PFSK-1 (cell line): ENCODE measurements around the gene HOXD10.

Source experiments
- FOXP2 ChIP-seq: optimal IDR thresholded peaks from 2 replicates; pipeline ENCODE3; 2011; ENCODE audit warnings: borderline replicate concordance, control low read depth, inconsistent platforms; ENCODE audit not compliant: insufficient read depth; ENCODE audit errors: extremely low read length, extremely low read depth
- POLR2AphosphoS5 ChIP-seq: IDR thresholded peaks from 2 replicates; pipeline ENCODE4 v1.6.1; 2012; ENCODE audit warnings: low read depth, mild to moderate bottlenecking, control low read depth, low read length, moderate library complexity
- REST ChIP-seq, 2 experiments: IDR thresholded peaks; 2 replicates each; pipeline versions ENCODE4 v1.6.1 to v1.8.0; 2011 to 2012; ENCODE audit warnings: low read depth in 2 of 2, low read length in 2 of 2, control low read depth in 1 of 2, inconsistent platforms in 1 of 2, mild to moderate bottlenecking in 1 of 2, moderate library complexity in 1 of 2; ENCODE audit not compliant: insufficient read depth in 1 of 2
- SIN3A ChIP-seq: IDR thresholded peaks from 2 replicates; pipeline ENCODE4 v1.6.1; 2012; ENCODE audit warnings: mild to moderate bottlenecking, low read length, moderate library complexity, borderline replicate concordance; ENCODE audit not compliant: insufficient read depth
- TAF1 ChIP-seq: IDR thresholded peaks from 2 replicates; pipeline ENCODE4 v1.6.1; 2012; ENCODE audit warnings: low read length, control low read depth, borderline replicate concordance; ENCODE audit not compliant: insufficient read depth

The HOXD10 gene

GRCh38 chr2:176079831-176080539, 36.6 kb upstream of the HOXD10 start:
- TF ChIP-seq TAF1, result no peak
- TF ChIP-seq FOXP2, result no peak
- TF ChIP-seq POLR2AphosphoS5, result no peak
- TF ChIP-seq SIN3A, result no peak
- no peak for TF ChIP-seq REST (IDR thresholded peaks at IDR 0.05; ENCODE audit: insufficient read depth in 1 of 2, low read depth in 2 of 2, low read length in 2 of 2)

- no peak for TF ChIP-seq POLR2AphosphoS5
- TF ChIP-seq FOXP2, result no peak
- TF ChIP-seq SIN3A, result no peak
- TF ChIP-seq REST (IDR thresholded peaks at IDR 0.05; ENCODE audit: insufficient read depth in 1 of 2, low read depth in 2 of 2, low read length in 2 of 2), result no peak
- no peak for TF ChIP-seq TAF1
Observed at GRCh38 chr2:176080540-176081375, 35.8 kb upstream of the HOXD10 start.

- no peak for TF ChIP-seq SIN3A
Observed at GRCh38 chr2:176081376-176081836, 35.2 kb upstream of the HOXD10 start.

- no peak for TF ChIP-seq SIN3A
- no peak for TF ChIP-seq POLR2AphosphoS5
- no peak for TF ChIP-seq REST (IDR thresholded peaks at IDR 0.05; ENCODE audit: insufficient read depth in 1 of 2, low read depth in 2 of 2, low read length in 2 of 2)
- no peak for TF ChIP-seq FOXP2
- no peak for TF ChIP-seq TAF1
Observed at GRCh38 chr2:176081837-176082524, 34.6 kb upstream of the HOXD10 start.

- TF ChIP-seq REST (IDR thresholded peaks at IDR 0.05; ENCODE audit: insufficient read depth in 1 of 2, low read depth in 2 of 2, low read length in 2 of 2), result no peak
- no peak for TF ChIP-seq FOXP2
- no peak for TF ChIP-seq SIN3A
- no peak for TF ChIP-seq TAF1
- TF ChIP-seq POLR2AphosphoS5, result no peak
Observed at GRCh38 chr2:176082525-176082823, 34.1 kb upstream of the HOXD10 start.
